Measurements from ENCODE around the gene DCXR. TPM values are rescaled to one million over a fixed set of nuclear protein-coding genes. Genes with fewer than 3 reads are reported as not detected.
A peak's percentile ranks its signal among the peaks of the same experiment; 100 is the strongest.
"Not testable (repeated sequence)": the region's sequence is repeated elsewhere in the genome, so short reads cannot be mapped to it uniquely, and the experiment has no call there.

DCXR gene
- polyA plus RNA-seq, 5 donors, result 57.7 to 99.0 (median 67.4) TPM

GRCh38 chr17:82043507-82043906 lies 6.0 kb upstream of the DCXR start:
- DNase-seq, result no peak

GRCh38 chr17:82042649-82043048 lies 5.2 kb upstream of the DCXR start:
- DNase-seq, result no peak

- no peak for DNase-seq
These were observed 3.8 kb upstream of the DCXR start for GRCh38 chr17:82041144-82041814.

- DNase-seq, result no peak
These were observed 2.3 kb upstream of the DCXR start for GRCh38 chr17:82039695-82040299.

GRCh38 chr17:82038796-82039409 lies 1.4 kb upstream of the DCXR start:
- not testable (repeated sequence) for DNase-seq

GRCh38 chr17:82037889-82038195 lies 345 bp upstream of the DCXR start:
- DNase-seq, result no peak

GRCh38 chr17:82036634-82037091 lies 834 bp downstream of the DCXR start:
- no peak for DNase-seq

- no peak for DNase-seq
These were observed 1.4 kb downstream of the DCXR start for GRCh38 chr17:82035956-82036633.

- DNase-seq, result no peak
These were observed 2.0 kb downstream of the DCXR start for GRCh38 chr17:82035488-82035887.

- no peak for DNase-seq
These were observed 3.0 kb downstream of the DCXR start for GRCh38 chr17:82034371-82035011.

GRCh38 chr17:82033359-82034085 lies 4.0 kb downstream of the DCXR start:
- no peak for DNase-seq

- DNase-seq, result no peak
These were observed 5.4 kb downstream of the DCXR start for GRCh38 chr17:82031885-82032627.

- DNase-seq, result no peak
These were observed 6.1 kb downstream of the DCXR start, which contains the start of gene RAC3 for GRCh38 chr17:82031303-82031884. Gene RAC3, plus strand, starts transcription at chr17:82031678. Its CDS starts 84 bp downstream, at chr17:82031762.

- peak in 1 of 2 donors; percentile 73 for DNase-seq
These were observed 6.8 kb downstream of the DCXR start for GRCh38 chr17:82030470-82031302.

GRCh38 chr17:82029990-82030469 lies 7.5 kb downstream of the DCXR start:
- no peak for DNase-seq

GRCh38 chr17:82029391-82029790 lies 8.1 kb downstream of the DCXR start:
- DNase-seq, result no peak

- DNase-seq, result no peak
These were observed 8.5 kb downstream of the DCXR start for GRCh38 chr17:82028966-82029365.

GRCh38 chr17:82028246-82028645 lies 9.3 kb downstream of the DCXR start:
- DNase-seq, result no peak

All from right lung (tissue), 5 donors.